IMR-90 (cell line): Measurements from ENCODE around the gene SMIM36. TPM values are rescaled to one million over a fixed set of nuclear protein-coding genes. Genes with fewer than 3 reads are reported as not detected.

Experiments
- ATAC-seq: fragments of 200-7000 bp; cut with Tn5 transposase; 2 replicates; pipeline ENCODE4 v1.9.1; 2020; ENCODE audit warnings: low read depth, mild to moderate bottlenecking, moderate library complexity
- BruUV-seq: library from RNA; stranded (reverse); fragments of 400-500 nt; replicated peaks from 2 replicates; lab custom pipeline; 2021; lab: Mats Ljungman, UMichigan
- CTCF ChIA-PET: fragments of 300-600 bp; formaldehyde crosslinking; extraction: SDS; loops from one replicate; lab custom pipeline; 2021; ENCODE audit warnings: antibody characterized with exemption; lab: Yijun Ruan, JAX
- POLR2A ChIA-PET: fragments of 300-600 bp; sonication (Branson Sonifier 250); formaldehyde crosslinking; loops from one replicate; lab custom pipeline; 2022; ENCODE audit warnings: antibody characterized with exemption; ENCODE audit not compliant: unreplicated experiment; lab: Charles Lee
- DNase-seq: peaks from one replicate; pipeline ENCODE4 v3.0.0; 2013
- H2AFZ ChIP-seq: replicated peaks from 2 replicates; pipeline ENCODE3; 2013; ENCODE audit warnings: low read length, mild to moderate bottlenecking; ENCODE audit not compliant: poor library complexity
- H2AK5ac ChIP-seq: 2 replicates; pipeline ENCODE4 v1.6.1; 2013; ENCODE audit warnings: low read depth, low read length, inconsistent platforms
- H2AK9ac ChIP-seq: replicated peaks from 2 replicates; pipeline ENCODE3; 2013; ENCODE audit warnings: mild to moderate bottlenecking, low read depth, low read length, moderate library complexity; ENCODE audit not compliant: poor library complexity
- H2BK120ac ChIP-seq: 2 replicates; pipeline ENCODE4 v1.6.1; 2013; ENCODE audit warnings: low read depth, low read length, inconsistent platforms
- H2BK15ac ChIP-seq: 3 replicates; pipeline ENCODE4 v1.6.1; 2013; ENCODE audit warnings: low read depth, low read length, inconsistent platforms
- H2BK20ac ChIP-seq: 2 replicates; pipeline ENCODE4 v1.6.1; 2013; ENCODE audit warnings: low read depth, mild to moderate bottlenecking, inconsistent platforms, low read length, moderate library complexity
- H2BK5ac ChIP-seq: 2 replicates; pipeline ENCODE4 v1.6.1; 2013; ENCODE audit warnings: mild to moderate bottlenecking, low read depth, low read length, inconsistent platforms; ENCODE audit not compliant: poor library complexity, severe bottlenecking
- H3K14ac ChIP-seq: replicated peaks from 2 replicates; pipeline ENCODE4 v1.6.1; 2013; ENCODE audit warnings: low read depth, low read length, inconsistent platforms
- H3K18ac ChIP-seq: 2 replicates; pipeline ENCODE4 v1.6.1; 2013; ENCODE audit warnings: low read depth, low read length, control low read depth
- H3K23ac ChIP-seq: 2 replicates; pipeline ENCODE4 v1.6.1; 2013; ENCODE audit warnings: low read depth, low read length, inconsistent platforms
- H3K27ac ChIP-seq: 2 replicates; pipeline ENCODE4 v1.5.1; 2013; ENCODE audit warnings: mild to moderate bottlenecking, control low read depth, low read length; ENCODE audit not compliant: insufficient read depth
- H3K27me3 ChIP-seq: 2 replicates; pipeline ENCODE4 v1.6.1; 2013; ENCODE audit warnings: low read length; ENCODE audit not compliant: control insufficient read depth, insufficient read depth
- H3K36me3 ChIP-seq: 2 replicates; pipeline ENCODE4 v1.6.1; 2013; ENCODE audit warnings: low read length, mixed read lengths; ENCODE audit not compliant: control insufficient read depth, insufficient read depth
- H3K4ac ChIP-seq: 2 replicates; pipeline ENCODE4 v1.6.1; 2013; ENCODE audit warnings: low read depth, low read length, inconsistent platforms
- H3K4me1 ChIP-seq: 2 replicates; pipeline ENCODE4 v1.6.1; 2013; ENCODE audit warnings: low read length, mixed read lengths; ENCODE audit not compliant: control insufficient read depth, insufficient read depth
- H3K4me2 ChIP-seq: 2 replicates; pipeline ENCODE4 v1.6.1; 2013; ENCODE audit warnings: low read depth, mild to moderate bottlenecking, control low read depth, low read length, moderate library complexity
- H3K4me3 ChIP-seq: 2 replicates; pipeline ENCODE4 v1.5.1; 2013; ENCODE audit warnings: low read depth, mild to moderate bottlenecking, control low read depth, low read length, moderate library complexity; ENCODE audit not compliant: insufficient read depth
- H3K56ac ChIP-seq: 2 replicates; pipeline ENCODE4 v1.6.1; 2013; ENCODE audit warnings: low read length, inconsistent platforms; ENCODE audit not compliant: insufficient read depth; ENCODE audit errors: extremely low read depth
- H3K79me1 ChIP-seq, 2 experiments: 2 replicates each; pipeline ENCODE4 v1.6.1; 2013; ENCODE audit warnings: low read length in 2 of 2, inconsistent platforms in 1 of 2, low read depth in 1 of 2
- H3K9ac ChIP-seq: 2 replicates; pipeline ENCODE4 v1.6.1; 2013; ENCODE audit warnings: low read depth, low read length, control low read depth
- H3K9me1 ChIP-seq: 2 replicates; pipeline ENCODE4 v1.6.1; 2013; ENCODE audit warnings: low read length, inconsistent platforms; ENCODE audit not compliant: insufficient read depth
- H3K9me3 ChIP-seq: 2 replicates; pipeline ENCODE4 v1.6.1; 2013; ENCODE audit warnings: low read length; ENCODE audit not compliant: control insufficient read depth, insufficient read depth
- H4K20me1 ChIP-seq: 2 replicates; pipeline ENCODE4 v1.6.1; 2013; ENCODE audit warnings: low read length, inconsistent platforms; ENCODE audit not compliant: insufficient read depth
- H4K5ac ChIP-seq: 2 replicates; pipeline ENCODE4 v1.6.1; 2013; ENCODE audit warnings: mild to moderate bottlenecking, low read depth, low read length, control low read depth
- H4K8ac ChIP-seq, 2 experiments: 2 replicates each; pipeline ENCODE4 v1.6.1; 2013; ENCODE audit warnings: low read depth in 2 of 2, low read length in 2 of 2, control low read depth in 1 of 2, inconsistent platforms in 1 of 2
- H4K91ac ChIP-seq: 2 replicates; pipeline ENCODE4 v1.6.1; 2013; ENCODE audit warnings: low read depth, low read length, inconsistent platforms; ENCODE audit not compliant: insufficient read depth
- BHLHE40 ChIP-seq: fragments of 150-350 bp; IDR thresholded peaks from 2 replicates; pipeline ENCODE4 v1.6.1; 2016; ENCODE audit warnings: mild to moderate bottlenecking, low read depth, low read length
- NFE2L2 ChIP-seq: fragments of 150-350 bp; IDR thresholded peaks from 2 replicates; pipeline ENCODE4 v1.6.1; 2016; ENCODE audit warnings: low read depth, mild to moderate bottlenecking, low read length
- WGBS, 2 experiments: methylation state at CpG; one replicate each; pipeline versions ENCODE4 v1.1.5 to v1.1.7; 2013; ENCODE audit warnings: missing lambda C conversion rate in 2 of 2; ENCODE audit not compliant: insufficient read length in 1 of 2; ENCODE audit errors: extremely low coverage in 2 of 2; 5-methylcytosine and 5-hydroxymethylcytosine counted together
- dilution Hi-C: fragments of 300-500 bp; cut with HindIII; formaldehyde crosslinking; loops from one replicate; pipeline ENCODE4 v1.14.3; 2018; ENCODE audit warnings: low sequenced_read_pairs; ENCODE audit not compliant: unreplicated experiment
- in situ Hi-C: fragments of 300-500 bp; cut with MboI; formaldehyde crosslinking; loops from 3 replicates; pipeline ENCODE4 v1.14.3; 2019; ENCODE audit warnings: low sequenced_read_pairs, inconsistent platforms, mixed read lengths
- intact Hi-C: fragments of 100-400 bp; cut with micrococcal nuclease; formaldehyde crosslinking; loops from 2 replicates; pipeline ENCODE4 v1.10.0; 2022
- polyA plus RNA-seq, 3 experiments: library from polyadenylated mRNA; depleted of rRNA; stranded (reverse); fragments of >200 nt; gene quantifications; 2 replicates each; pipeline ENCODE4 v1.2.3, GENCODE V29; 2012; ENCODE audit warnings: low replicate concordance in 1 of 3
- total RNA-seq: library from RNA; depleted of rRNA; stranded (reverse); fragments of >200 nt; gene quantifications from 2 replicates; pipeline ENCODE4 v1.2.3, GENCODE V29; 2012

The SMIM36 gene
- total and polyA plus RNA-seq, 2 of the 4 experiments (the other 2 are of a cell fraction) = not detected

DNA sequence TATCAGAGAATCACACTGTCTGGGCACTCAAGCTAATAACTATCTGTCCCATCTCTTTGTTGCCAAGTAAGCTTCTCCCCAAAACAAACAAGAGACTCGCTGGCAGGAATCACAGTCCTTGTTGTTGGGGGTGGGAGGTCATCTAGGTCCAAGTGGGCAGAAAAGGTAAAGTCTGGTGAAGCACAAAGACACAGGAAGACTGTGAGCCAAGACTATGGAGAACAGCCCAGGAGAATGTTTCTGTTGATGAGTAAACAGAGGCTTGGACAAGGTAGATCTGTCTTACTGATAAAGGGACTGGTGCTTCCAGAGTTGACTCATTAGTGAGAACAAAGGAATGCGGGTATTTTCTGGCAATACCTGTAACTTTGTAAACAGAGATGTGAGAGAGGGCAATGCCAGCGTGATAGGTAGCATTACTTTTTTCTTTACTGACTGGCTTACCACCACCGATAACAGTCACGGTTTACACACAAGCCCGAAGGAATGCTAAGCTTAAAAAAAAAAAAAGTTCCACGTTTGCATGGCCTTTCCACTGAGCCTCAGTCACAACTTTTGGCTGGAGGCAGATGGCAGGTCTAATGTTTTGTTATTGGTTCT, 78.1 kb downstream of the SMIM36 start:
- Histone ChIP-seq H4K91ac (peak overlapping the region; percentile 77), H3K23ac (peak overlapping the region; percentile 95), H2BK15ac (peak overlapping the region; percentile 80), H3K27ac (peak overlapping the region; percentile 92), H4K8ac (peak overlapping the region; percentile 40 to 87), H4K5ac (peak overlapping the region; percentile 94), H2AFZ (peak overlapping the region; percentile 6), H3K27me3 (no peaks in the 10 kb centered on the region), H3K9me3 (no peaks in the 10 kb centered on the region), H3K9ac (peak overlapping the region; percentile 10; the same call in 1 of the 2 replicates), H3K4me3 (no peak overlapping the region), H3K79me1 (no peaks in the 10 kb centered on the region), H2BK5ac (peak overlapping the region; percentile 66), H2BK20ac (peak overlapping the region; percentile 95), H2AK5ac (peak overlapping the region; percentile 81), H3K4ac (peak overlapping the region; percentile 94), H4K20me1 (peaks cover 4% of the 10 kb centered on the region; the same call in 1 of the 2 replicates), H2AK9ac (peak overlapping the region; percentile 80), H3K36me3 (no peaks in the 10 kb centered on the region), H3K4me2 (peak overlapping the region; percentile 29), H3K56ac (peak overlapping the region; percentile 54), H3K18ac (peak overlapping the region; percentile 96), H3K9me1 (peaks cover 4% of the 10 kb centered on the region; the same call in 1 of the 2 replicates), H3K4me1 (peaks cover 18% of the 10 kb centered on the region), H2BK120ac (peak overlapping the region; percentile 92), H3K14ac (peak overlapping the region; percentile 78)
- in situ Hi-C loops = no loop called here
- TF ChIP-seq BHLHE40 (peak; percentile 60), NFE2L2 (no peak)
- DNase-seq (peak; percentile 60), ATAC-seq (peak; percentile 43)
- BruUV-seq = no TSS peak
- dilution Hi-C loops = no loop called here
- ChIA-PET POLR2A (interaction anchor here (0.6 kb wide), 1 partner anchor 9 kb away, joined by 3 read pairs; no protein-coding TSS in a partner anchor), CTCF (interaction anchor here (0.7 to 1.6 kb wide), 4 partner anchors 15 to 93 kb away, joined by 3 to 4 read pairs (median 3); no protein-coding TSS in a partner anchor)
- no CpG with 5 or more reads among the region's 7 CpGs for WGBS, 2 experiments
- intact Hi-C loops = loop anchor here (1.0 kb wide), 1 partner anchor 22 kb away; no protein-coding TSS in a partner anchor
